Lower lobe of right lung (tissue), 2 donors: Measurements from ENCODE around the gene QRICH2. TPM values are rescaled to one million over a fixed set of nuclear protein-coding genes. Genes with fewer than 3 reads are reported as not detected.
A peak's percentile ranks its signal among the peaks of the same experiment; 100 is the strongest.

Experiments
- ATAC-seq, 2 donors: fragments of 200-7000 bp; cut with Tn5 transposase; one replicate each; pipeline ENCODE4 v1.9.1; 2020 to 2022; ENCODE audit warnings: mild to moderate bottlenecking in 2 of 2, moderate library complexity in 2 of 2
- DNase-seq: peaks from one replicate; pipeline ENCODE4 v3.0.0-alpha.2; 2020
- H3K27ac ChIP-seq: fragments of 200-600 bp; one replicate; pipeline ENCODE4 v1.8.0; 2022
- H3K27me3 ChIP-seq: fragments of 200-600 bp; one replicate; pipeline ENCODE4 v1.8.0; 2022; ENCODE audit warnings: low read depth
- H3K36me3 ChIP-seq: fragments of 200-600 bp; one replicate; pipeline ENCODE4 v1.8.0; 2022; ENCODE audit warnings: mild to moderate bottlenecking
- H3K4me1 ChIP-seq: fragments of 200-600 bp; one replicate; pipeline ENCODE4 v1.8.0; 2022
- H3K4me3 ChIP-seq: fragments of 200-600 bp; one replicate; pipeline ENCODE4 v1.8.0; 2022; ENCODE audit warnings: mild to moderate bottlenecking
- H3K9me3 ChIP-seq: fragments of 200-600 bp; one replicate; pipeline ENCODE4 v1.8.0; 2022
- CTCF ChIP-seq: fragments of 200-600 bp; IDR thresholded peaks from one replicate; pipeline ENCODE4 v1.8.0; 2022; ENCODE audit warnings: antibody characterized with exemption, mild to moderate bottlenecking
- intact Hi-C: fragments of 100-400 bp; cut with DNase I; formaldehyde crosslinking; loops from one replicate; pipeline ENCODE4 v1.11.0; 2022
- total RNA-seq: library from RNA; stranded (reverse); fragmentation: NEBNext Ultra II Directional; extraction: Animal tissue kit (Norgen Biotek cat#: 25700); gene quantifications from one replicate; pipeline ENCODE4 v1.2.1, GENCODE V29; 2021
- donor health status: DM: no; HTN: yes; CAD: no; lungs with severe emphysema.

Gene QRICH2
- total RNA-seq, 1 donor from 2014 or later, result 4.5 TPM

- Histone ChIP-seq H3K9me3 (no peaks in the 10 kb centered on the region), H3K27ac (no peak overlapping the region), H3K36me3 (peaks cover 14% of the 10 kb centered on the region), H3K4me1 (no peaks in the 10 kb centered on the region), H3K27me3 (no peaks in the 10 kb centered on the region), H3K4me3 (no peak overlapping the region)
- no peak for TF ChIP-seq CTCF
- intact Hi-C loops, result no loop called here
- ATAC-seq, result no peak
- no peak for DNase-seq
Observed at GRCh38 chr17:76335716-76336381, 27.8 kb upstream of the QRICH2 start.

GRCh38 chr17:76333673-76334505 lies 25.8 kb upstream of the QRICH2 start:
- intact Hi-C loops, result no loop called here
- TF ChIP-seq CTCF, result no peak
- no peak for DNase-seq

GRCh38 chr17:76331083-76331482 lies 23.0 kb upstream of the QRICH2 start:
- peaks cover 61% of the 10 kb centered on the region for H3K36me3 ChIP-seq
- H3K27me3 ChIP-seq, result no peaks in the 10 kb centered on the region
- DNase-seq (no peak), ATAC-seq (no peak)
- H3K9me3 ChIP-seq, result no peaks in the 10 kb centered on the region
- H3K4me3 ChIP-seq, result no peak overlapping the region
- no peak for TF ChIP-seq CTCF
- no peak overlapping the region for H3K27ac ChIP-seq
- H3K4me1 ChIP-seq, result peaks cover 18% of the 10 kb centered on the region
- intact Hi-C loops, result no loop called here

More at GRCh38 chr17:76333673-76334505, 25.8 kb upstream of the QRICH2 start:
- Histone ChIP-seq H3K4me1 (no peaks in the 10 kb centered on the region), H3K9me3 (no peaks in the 10 kb centered on the region), H3K27me3 (no peaks in the 10 kb centered on the region), H3K27ac (no peak overlapping the region), H3K36me3 (peaks cover 33% of the 10 kb centered on the region), H3K4me3 (no peak overlapping the region)
- no peak for ATAC-seq

- Histone ChIP-seq H3K27ac (no peak overlapping the region), H3K9me3 (no peaks in the 10 kb centered on the region), H3K4me3 (no peak overlapping the region), H3K4me1 (peaks cover 19% of the 10 kb centered on the region), H3K27me3 (no peaks in the 10 kb centered on the region), H3K36me3 (peaks cover 67% of the 10 kb centered on the region)
- TF ChIP-seq CTCF, result no peak
- DNase-seq (no peak), ATAC-seq (no peak)
- intact Hi-C loops, result no loop called here
Observed at GRCh38 chr17:76329664-76330063, 21.6 kb upstream of the QRICH2 start.

- no peak for TF ChIP-seq CTCF
- intact Hi-C loops, result no loop called here
- Histone ChIP-seq H3K9me3 (no peaks in the 10 kb centered on the region), H3K4me1 (peaks cover 19% of the 10 kb centered on the region), H3K36me3 (peaks cover 87% of the 10 kb centered on the region), H3K27me3 (no peaks in the 10 kb centered on the region), H3K27ac (peak overlapping the region; percentile 60), H3K4me3 (no peak overlapping the region)
- ATAC-seq, result peak; percentile 56 to 77
- peak; percentile 54 for DNase-seq
Observed at GRCh38 chr17:76327696-76328095, 19.6 kb upstream of the QRICH2 start.
